Transverse colon (tissue), 3 donors: ENCODE measurements around the gene BBC3.

Experiments
- EP300 ChIP-seq: sonication (generic); formaldehyde crosslinking; IDR thresholded peaks from one replicate; pipeline ENCODE4 v1.6.1; 2017; ENCODE audit warnings: antibody characterized with exemption, low read depth
- TF ChIP-seq, protein P1 (sequence below), 5 experiments: fragments of 200-600 bp in 3 of 5; fragments of 450-650 bp in 2 of 5; sonication (generic) in 3 of 5; IDR thresholded peaks; 1 replicate in 2 of 5; 2 replicates in 3 of 5; pipeline ENCODE4 v1.5.1; 2016 to 2017; ENCODE audit warnings: antibody characterized with exemption in 5 of 5, inconsistent platforms in 3 of 5, mild to moderate bottlenecking in 2 of 5, moderate library complexity in 1 of 5

GRCh38 chr19:47231215-47232054 lies 436 bp upstream of the BBC3 start:
- TF ChIP-seq, protein P1, sequence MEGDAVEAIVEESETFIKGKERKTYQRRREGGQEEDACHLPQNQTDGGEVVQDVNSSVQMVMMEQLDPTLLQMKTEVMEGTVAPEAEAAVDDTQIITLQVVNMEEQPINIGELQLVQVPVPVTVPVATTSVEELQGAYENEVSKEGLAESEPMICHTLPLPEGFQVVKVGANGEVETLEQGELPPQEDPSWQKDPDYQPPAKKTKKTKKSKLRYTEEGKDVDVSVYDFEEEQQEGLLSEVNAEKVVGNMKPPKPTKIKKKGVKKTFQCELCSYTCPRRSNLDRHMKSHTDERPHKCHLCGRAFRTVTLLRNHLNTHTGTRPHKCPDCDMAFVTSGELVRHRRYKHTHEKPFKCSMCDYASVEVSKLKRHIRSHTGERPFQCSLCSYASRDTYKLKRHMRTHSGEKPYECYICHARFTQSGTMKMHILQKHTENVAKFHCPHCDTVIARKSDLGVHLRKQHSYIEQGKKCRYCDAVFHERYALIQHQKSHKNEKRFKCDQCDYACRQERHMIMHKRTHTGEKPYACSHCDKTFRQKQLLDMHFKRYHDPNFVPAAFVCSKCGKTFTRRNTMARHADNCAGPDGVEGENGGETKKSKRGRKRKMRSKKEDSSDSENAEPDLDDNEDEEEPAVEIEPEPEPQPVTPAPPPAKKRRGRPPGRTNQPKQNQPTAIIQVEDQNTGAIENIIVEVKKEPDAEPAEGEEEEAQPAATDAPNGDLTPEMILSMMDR (IDR thresholded peaks at IDR 0.05) = no peak
- no peak for TF ChIP-seq EP300
